Right lobe of liver (tissue), 6 donors: ENCODE results near the gene PTTG1. TPM values are rescaled to one million over a fixed set of nuclear protein-coding genes. Genes with fewer than 3 reads are reported as not detected.

ENCODE experiments used
- ATAC-seq, 4 donors: fragments of 200-7000 bp; cut with Tn5 transposase; one replicate each; pipeline ENCODE4 v1.9.1; 2020; ENCODE audit warnings: mild to moderate bottlenecking in 4 of 4, moderate library complexity in 4 of 4
- DNase-seq, 3 donors: peaks; one replicate each; pipeline ENCODE4 v3.0.0-alpha.2; 2020
- H3K27ac ChIP-seq, 3 donors: fragments of 200-600 bp; one replicate each; pipeline ENCODE4 v1.8.0; 2022
- H3K27me3 ChIP-seq, 2 donors: fragments of 200-600 bp; one replicate each; pipeline ENCODE4 v1.8.0; 2022
- H3K36me3 ChIP-seq, 4 donors: fragments of 200-600 bp; sonication (generic) in 1 of 4; one replicate each; pipeline versions ENCODE4 v1.5.1 to v1.8.0; 2017 to 2022; ENCODE audit warnings: control low read depth in 1 of 4
- H3K4me1 ChIP-seq, 4 donors: fragments of 200-600 bp; sonication (generic) in 1 of 4; one replicate each; pipeline versions ENCODE4 v1.5.1 to v1.8.0; 2017 to 2022; ENCODE audit warnings: control low read depth in 1 of 4
- H3K4me3 ChIP-seq, 3 donors: fragments of 200-600 bp; one replicate each; pipeline ENCODE4 v1.8.0; 2022
- H3K9me3 ChIP-seq, 4 donors: fragments of 200-600 bp; sonication (generic) in 1 of 4; one replicate each; pipeline versions ENCODE4 v1.5.1 to v1.8.0; 2017 to 2022; ENCODE audit warnings: control low read depth in 1 of 4
- POLR2A ChIP-seq: fragments of 450-650 bp; IDR thresholded peaks from one replicate; pipeline ENCODE4 v1.6.1; 2017; ENCODE audit warnings: antibody characterized with exemption, mild to moderate bottlenecking
- WGBS: methylation state at CpG from one replicate; pipeline ENCODE4 v1.1.6; 2018; ENCODE audit warnings: low coverage, low lambda C conversion rate; ENCODE audit not compliant: insufficient coverage; ENCODE audit errors: missing lambda C conversion rate; 5-methylcytosine and 5-hydroxymethylcytosine counted together
- intact Hi-C, 2 donors: fragments of 100-400 bp; cut with DNase I; formaldehyde crosslinking; loops; one replicate each; pipeline versions ENCODE4 v1.11.2 to v1.14.1; 2022
- total RNA-seq, 6 experiments: library from RNA; depleted of rRNA in 2 of 6; stranded (reverse); fragments of >200 nt in 2 of 6; fragmentation: NEBNext Ultra II Directional in 3 of 6; extraction: Animal tissue kit (Norgen Biotek cat#: 25700) in 3 of 6; gene quantifications; one replicate each; pipeline versions ENCODE4 v1.1.0 to v1.2.4, GENCODE V29; 2016 to 2023
- TF ChIP-seq, protein P1 (sequence below), 4 donors: fragments of 200-600 bp in 3 of 4; fragments of 450-650 bp in 1 of 4; IDR thresholded peaks; one replicate each; pipeline versions ENCODE4 v1.5.1 to v1.8.0; 2016 to 2022; ENCODE audit warnings: antibody characterized with exemption in 4 of 4, mild to moderate bottlenecking in 2 of 4
- donor health status: DM: no; HTN: yes; CAD: no.
- donor health status: DM: no; HTN: no; CAD: no.
- donor health status: DM: no; HTN: no; CAD: no.
- donor health status: DM: no; HTN: yes; CAD: no.
- donor health status: DM: no; HTN: yes; CAD: no.

PTTG1 gene
- total RNA-seq, 6 experiments from 2014 or later, result 0.51 to 5.9 (median 2.6) TPM

- no peak overlapping the region for H3K4me3 ChIP-seq
- no peaks in the 10 kb centered on the region for H3K36me3 ChIP-seq
- no peak overlapping the region for H3K27ac ChIP-seq
- peaks cover 0 to 17% (median 7%) of the 10 kb centered on the region in 4 donors for H3K4me1 ChIP-seq
- H3K27me3 ChIP-seq, result no peaks in the 10 kb centered on the region
- TF ChIP-seq, protein P1, sequence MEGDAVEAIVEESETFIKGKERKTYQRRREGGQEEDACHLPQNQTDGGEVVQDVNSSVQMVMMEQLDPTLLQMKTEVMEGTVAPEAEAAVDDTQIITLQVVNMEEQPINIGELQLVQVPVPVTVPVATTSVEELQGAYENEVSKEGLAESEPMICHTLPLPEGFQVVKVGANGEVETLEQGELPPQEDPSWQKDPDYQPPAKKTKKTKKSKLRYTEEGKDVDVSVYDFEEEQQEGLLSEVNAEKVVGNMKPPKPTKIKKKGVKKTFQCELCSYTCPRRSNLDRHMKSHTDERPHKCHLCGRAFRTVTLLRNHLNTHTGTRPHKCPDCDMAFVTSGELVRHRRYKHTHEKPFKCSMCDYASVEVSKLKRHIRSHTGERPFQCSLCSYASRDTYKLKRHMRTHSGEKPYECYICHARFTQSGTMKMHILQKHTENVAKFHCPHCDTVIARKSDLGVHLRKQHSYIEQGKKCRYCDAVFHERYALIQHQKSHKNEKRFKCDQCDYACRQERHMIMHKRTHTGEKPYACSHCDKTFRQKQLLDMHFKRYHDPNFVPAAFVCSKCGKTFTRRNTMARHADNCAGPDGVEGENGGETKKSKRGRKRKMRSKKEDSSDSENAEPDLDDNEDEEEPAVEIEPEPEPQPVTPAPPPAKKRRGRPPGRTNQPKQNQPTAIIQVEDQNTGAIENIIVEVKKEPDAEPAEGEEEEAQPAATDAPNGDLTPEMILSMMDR (IDR thresholded peaks at IDR 0.05), result no peak
- ATAC-seq, result no peak
- WGBS, result 24% methylated on average over 7 of the region's 7 CpGs
- no peak for DNase-seq
- no peaks in the 10 kb centered on the region for H3K9me3 ChIP-seq
- intact Hi-C loops, result no loop called here
These were observed 49.0 kb downstream of the PTTG1 start for GRCh38 chr5:160470437-160471361.

DNA sequence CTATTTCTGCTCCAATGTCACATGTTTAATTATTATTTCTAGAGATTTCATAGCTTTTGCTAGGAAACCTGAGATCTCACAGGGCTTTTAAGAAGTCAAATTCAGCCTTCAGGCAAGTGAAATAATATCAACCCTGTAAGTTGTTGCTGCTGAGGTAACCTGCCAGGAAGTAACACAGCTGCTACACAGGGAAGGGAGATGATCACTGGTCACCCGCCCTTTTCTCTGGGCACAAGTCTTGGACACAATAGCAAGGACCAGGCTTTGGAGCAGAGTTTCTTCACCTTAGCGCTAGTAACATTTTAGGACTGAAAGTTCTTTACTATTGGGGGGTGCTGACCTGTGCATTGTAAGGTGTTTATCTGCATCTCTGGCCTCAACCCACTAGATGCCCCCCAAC, 50.1 kb downstream of the PTTG1 start:
- ATAC-seq (no peak), DNase-seq (no peak)
- H3K27ac ChIP-seq, result no peak overlapping the region
- no peaks in the 10 kb centered on the region for H3K9me3 ChIP-seq
- no peak for TF ChIP-seq POLR2A
- TF ChIP-seq, protein P1 (IDR thresholded peaks at IDR 0.05), result no peak
- no peak overlapping the region for H3K4me3 ChIP-seq
- no peaks in the 10 kb centered on the region for H3K36me3 ChIP-seq
- no peaks in the 10 kb centered on the region for H3K27me3 ChIP-seq
- intact Hi-C loops, result no loop called here
- peaks cover 0 to 15% (median 7%) of the 10 kb centered on the region in 4 donors for H3K4me1 ChIP-seq
- 83% methylated on average over 1 of the region's 2 CpGs for WGBS

- Histone ChIP-seq H3K36me3 (no peaks in the 10 kb centered on the region), H3K4me1 (peaks cover 0 to 8% (median 4%) of the 10 kb centered on the region in 4 donors), H3K27me3 (no peaks in the 10 kb centered on the region), H3K27ac (no peak overlapping the region), H3K9me3 (no peaks in the 10 kb centered on the region), H3K4me3 (no peak overlapping the region)
- DNase-seq, result no peak
- intact Hi-C loops, result no loop called here
- TF ChIP-seq, protein P1 (IDR thresholded peaks at IDR 0.05), result no peak
- TF ChIP-seq POLR2A, result no peak
- no peak for ATAC-seq
- WGBS, result 78% methylated on average over 4 of the region's 4 CpGs
These were observed 50.8 kb downstream of the PTTG1 start for GRCh38 chr5:160472482-160472881.

DNA sequence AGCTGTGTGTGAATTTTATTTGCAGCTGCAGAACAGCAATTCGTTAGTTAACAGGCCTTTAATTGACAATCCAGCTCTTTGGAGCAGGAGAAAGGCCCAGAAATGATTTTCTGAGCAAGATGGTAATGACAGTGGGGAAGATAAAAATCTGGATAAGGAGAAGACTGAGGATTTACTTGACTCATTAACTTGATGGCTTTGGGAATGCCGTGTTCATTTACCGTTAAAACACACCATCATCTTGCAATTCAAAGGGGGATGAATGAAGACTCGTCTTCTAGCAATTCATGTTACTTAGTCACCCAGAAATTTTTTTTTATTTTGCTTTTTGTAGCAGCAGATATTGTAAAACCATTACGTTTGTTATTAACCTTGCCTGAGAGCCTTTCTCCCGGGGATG, 52.0 kb downstream of the PTTG1 start:
- Histone ChIP-seq H3K4me1 (no peaks in the 10 kb centered on the region), H3K9me3 (no peaks in the 10 kb centered on the region), H3K36me3 (no peaks in the 10 kb centered on the region), H3K4me3 (no peak overlapping the region), H3K27me3 (no peaks in the 10 kb centered on the region), H3K27ac (no peak overlapping the region)
- DNase-seq, result no peak
- TF ChIP-seq, protein P1 (IDR thresholded peaks at IDR 0.05), result no peak
- no peak for TF ChIP-seq POLR2A
- intact Hi-C loops, result no loop called here
- ATAC-seq, result no peak
- 79% methylated on average over 6 of the region's 6 CpGs for WGBS
